Cortex of kidney (tissue), 1 donor: ENCODE measurements around the gene CPNE8.

ENCODE experiments used
- DNase-seq: peaks from one replicate; lab custom pipeline; 2025; lab: John Stamatoyannopoulos, UW

The CPNE8 gene

DNA sequence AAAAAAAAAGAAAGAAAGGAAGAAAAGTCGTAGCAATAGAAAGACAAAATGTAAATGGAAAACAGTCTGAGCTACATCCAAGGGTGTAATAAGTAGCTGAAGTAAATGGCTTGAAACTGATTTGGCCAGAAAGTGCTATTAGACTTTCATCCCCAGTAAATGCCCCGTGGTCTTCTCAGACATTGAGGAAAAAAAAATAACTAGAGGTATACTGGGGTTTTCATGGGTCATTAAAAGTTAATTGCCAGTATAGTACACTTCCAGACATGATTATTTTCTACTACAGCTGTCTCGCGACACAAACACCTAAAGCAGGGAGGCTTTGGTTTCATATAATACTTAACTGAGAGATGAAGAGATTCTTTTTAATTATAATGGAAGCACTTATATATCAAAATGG is 271.9 kb downstream of the CPNE8 start:
- no peak for DNase-seq

DNA sequence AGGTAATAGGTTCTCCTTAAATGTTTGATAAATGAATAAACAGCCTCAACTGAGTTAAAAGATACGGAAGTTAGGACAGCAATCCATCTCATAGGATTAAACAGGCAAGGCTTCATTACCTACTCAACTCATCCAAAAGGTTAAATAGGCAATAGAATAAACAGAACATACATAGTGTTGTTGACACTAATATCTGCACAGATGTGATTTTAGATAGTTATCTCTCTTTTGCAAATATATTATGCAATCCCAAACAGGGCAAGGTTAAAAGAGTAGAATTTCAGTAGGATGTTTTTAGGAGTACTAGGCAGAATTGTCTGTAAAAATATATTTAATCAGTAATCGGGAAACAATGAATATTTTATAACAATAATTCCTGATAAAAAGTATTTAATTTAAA is 276.3 kb downstream of the CPNE8 start:
- DNase-seq = no peak

DNA sequence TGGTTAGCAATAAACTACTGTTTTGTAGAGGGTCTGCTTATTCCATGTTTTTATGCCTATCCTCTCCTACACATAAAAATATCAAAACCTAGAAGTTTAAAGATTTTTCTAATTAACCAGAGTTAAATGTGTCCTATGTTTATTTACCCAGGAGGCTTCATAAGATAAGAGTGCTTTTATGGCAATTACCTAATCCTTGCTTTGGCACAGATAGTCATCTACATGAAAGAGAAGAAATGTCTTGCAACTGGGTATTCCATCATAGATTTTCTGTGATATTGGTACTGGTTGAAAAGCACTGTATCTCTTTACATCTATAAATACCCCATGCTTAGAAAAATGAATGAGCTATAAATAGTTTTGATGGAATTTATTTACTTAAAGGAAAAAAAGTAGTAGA is 277.1 kb downstream of the CPNE8 start:
- no peak for DNase-seq

DNA sequence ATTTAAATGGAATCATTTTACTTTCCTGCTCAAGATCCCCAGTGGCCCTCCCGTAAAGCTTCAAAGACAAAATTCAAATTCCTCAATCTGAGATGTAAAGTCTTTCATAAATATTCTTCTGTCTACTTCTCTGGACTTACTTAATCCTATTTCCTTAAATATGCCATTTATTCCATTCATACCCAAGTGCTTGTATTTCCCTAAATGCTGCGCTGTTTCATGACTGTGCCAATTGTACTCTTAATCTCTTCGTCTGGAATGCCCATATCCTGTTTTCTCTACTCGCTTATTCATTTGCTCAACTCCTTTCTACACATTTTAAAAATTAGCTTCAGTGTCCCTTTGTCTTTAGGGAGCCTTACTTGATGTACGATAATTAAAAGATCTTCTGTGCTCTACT is 280.1 kb downstream of the CPNE8 start:
- DNase-seq = no peak

DNA sequence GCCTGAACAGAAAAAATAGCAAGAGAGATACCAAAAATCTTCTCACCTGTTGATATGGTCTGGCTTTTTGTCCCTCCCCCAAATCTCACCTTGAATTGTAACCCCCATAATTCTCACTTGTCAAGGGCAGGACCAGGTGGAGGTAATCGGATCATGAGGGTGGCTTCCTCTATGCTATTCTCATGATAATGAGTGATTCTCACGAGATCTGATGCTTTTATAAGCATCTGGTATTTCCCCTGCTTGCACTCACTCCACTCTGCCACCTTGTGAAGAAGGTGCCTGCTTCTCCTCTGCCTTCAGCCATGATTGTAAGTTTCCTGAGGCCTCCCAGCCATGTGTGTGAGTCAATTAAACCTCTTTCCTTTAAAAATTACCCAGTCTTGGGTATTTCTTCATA is 291.2 kb downstream of the CPNE8 start:
- no peak for DNase-seq

DNA sequence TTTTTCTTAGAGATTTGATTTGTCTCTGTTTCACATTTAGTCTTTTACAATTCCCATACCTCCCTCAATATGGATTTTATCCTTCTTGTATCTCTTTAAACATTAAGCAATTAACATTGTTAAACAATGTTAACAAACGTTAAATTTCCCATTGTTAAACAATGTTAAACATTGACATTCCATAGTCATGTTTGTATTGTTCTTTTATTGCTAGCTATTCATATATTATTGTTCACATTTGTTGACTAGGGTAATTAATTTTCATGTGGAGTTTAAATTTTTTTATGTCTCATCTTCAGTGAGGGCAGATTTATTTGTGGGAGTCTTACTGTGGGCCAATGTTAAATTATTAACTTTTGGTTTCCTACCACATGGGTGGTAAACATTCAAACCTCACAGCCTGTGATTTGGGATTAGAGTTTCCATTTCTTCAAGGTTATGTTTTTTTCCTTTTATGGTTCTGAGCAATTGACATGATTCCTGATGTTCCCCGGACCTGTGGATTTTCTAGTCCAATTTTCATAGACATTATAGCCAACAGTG is 294.5 kb downstream of the CPNE8 start:
- DNase-seq = no peak

DNA sequence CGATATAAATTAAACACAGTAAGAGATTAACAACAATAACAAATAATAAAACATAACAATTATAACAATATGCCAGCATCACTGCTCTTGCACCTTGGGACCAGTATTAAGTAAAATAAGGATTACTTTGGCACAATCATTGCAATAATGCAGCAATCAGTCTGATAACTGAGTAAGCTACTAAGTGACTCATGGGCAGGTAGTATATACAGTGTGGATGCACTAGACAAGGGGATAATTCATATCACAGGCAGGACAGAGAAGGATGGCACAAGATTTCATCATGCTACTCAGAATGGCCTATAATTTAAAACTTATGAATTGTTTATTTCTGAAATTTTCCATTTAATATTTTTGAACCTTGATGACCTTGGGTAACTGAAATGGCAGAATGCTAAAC is 298.1 kb downstream of the CPNE8 start:
- DNase-seq = no peak
